ENCODE results near the gene PTGDR.
A peak's percentile ranks its signal among the peaks of the same experiment; 100 is the strongest.

The PTGDR gene, protein sequence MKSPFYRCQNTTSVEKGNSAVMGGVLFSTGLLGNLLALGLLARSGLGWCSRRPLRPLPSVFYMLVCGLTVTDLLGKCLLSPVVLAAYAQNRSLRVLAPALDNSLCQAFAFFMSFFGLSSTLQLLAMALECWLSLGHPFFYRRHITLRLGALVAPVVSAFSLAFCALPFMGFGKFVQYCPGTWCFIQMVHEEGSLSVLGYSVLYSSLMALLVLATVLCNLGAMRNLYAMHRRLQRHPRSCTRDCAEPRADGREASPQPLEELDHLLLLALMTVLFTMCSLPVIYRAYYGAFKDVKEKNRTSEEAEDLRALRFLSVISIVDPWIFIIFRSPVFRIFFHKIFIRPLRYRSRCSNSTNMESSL

DNA sequence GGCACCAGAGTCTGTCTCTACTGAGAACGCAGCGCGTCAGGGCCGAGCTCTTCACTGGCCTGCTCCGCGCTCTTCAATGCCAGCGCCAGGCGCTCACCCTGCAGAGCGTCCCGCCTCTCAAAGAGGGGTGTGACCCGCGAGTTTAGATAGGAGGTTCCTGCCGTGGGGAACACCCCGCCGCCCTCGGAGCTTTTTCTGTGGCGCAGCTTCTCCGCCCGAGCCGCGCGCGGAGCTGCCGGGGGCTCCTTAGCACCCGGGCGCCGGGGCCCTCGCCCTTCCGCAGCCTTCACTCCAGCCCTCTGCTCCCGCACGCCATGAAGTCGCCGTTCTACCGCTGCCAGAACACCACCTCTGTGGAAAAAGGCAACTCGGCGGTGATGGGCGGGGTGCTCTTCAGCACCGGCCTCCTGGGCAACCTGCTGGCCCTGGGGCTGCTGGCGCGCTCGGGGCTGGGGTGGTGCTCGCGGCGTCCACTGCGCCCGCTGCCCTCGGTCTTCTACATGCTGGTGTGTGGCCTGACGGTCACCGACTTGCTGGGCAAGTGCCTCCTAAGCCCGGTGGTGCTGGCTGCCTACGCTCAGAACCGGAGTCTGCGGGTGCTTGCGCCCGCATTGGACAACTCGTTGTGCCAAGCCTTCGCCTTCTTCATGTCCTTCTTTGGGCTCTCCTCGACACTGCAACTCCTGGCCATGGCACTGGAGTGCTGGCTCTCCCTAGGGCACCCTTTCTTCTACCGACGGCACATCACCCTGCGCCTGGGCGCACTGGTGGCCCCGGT lies at the start of gene PTGDR:
Gene PTGDR (plus strand): TSS at position 198 of the 778 bp plus-strand sequence. CDS start 117 bp downstream, at position 315.
- DNase-seq (ENCODE audit: low read depth in 2 of 2) = peak; percentile 19 to 28

- no peak for DNase-seq (ENCODE audit: low read depth in 2 of 2)
Observed at GRCh38 chr14:52219488-52220084, 47.9 kb upstream of the PTGDR start.

DNA sequence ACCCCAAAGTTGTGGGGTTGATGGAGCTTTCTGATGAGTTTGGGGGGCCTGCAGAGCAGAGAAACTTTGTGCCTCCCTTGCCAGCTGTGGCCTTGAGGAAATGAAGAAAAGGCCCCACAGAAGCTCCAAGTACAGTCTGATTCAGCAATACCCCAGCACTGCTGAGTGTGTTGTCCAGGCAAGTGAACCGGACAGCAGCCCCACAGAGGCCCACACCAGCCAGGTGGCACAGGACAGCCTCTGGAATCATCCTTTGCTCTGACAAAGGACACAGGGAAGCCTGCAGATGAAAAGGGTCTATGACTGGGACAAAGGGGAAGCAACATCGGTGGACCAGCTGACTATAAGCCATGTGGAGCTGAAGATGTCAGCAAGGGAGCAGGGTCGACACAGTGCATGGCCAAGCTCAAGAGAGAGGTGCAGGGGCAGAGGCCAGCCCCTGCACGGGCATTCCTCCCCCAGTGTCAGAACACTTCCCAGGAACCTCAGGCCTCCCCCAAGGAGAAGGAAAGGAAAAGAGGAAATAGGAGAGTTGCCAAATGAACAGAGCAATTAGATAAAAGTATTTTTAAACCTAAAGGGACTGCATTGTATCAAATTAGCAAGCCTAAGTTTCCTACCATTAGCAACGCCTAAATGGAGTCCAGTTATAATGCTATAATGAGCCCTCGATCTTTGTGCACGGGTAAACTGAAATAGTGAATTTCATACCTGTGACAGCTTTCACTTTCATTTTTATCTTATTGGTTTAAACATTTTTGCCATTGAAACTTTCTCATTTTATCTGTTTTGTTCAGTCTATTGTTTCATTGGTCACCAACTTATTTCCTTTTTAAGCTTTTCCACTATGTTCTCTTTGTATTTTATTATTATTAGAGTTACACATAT lies 46.3 kb upstream of the PTGDR start:
- no peak for DNase-seq (ENCODE audit: low read depth in 2 of 2)

DNA sequence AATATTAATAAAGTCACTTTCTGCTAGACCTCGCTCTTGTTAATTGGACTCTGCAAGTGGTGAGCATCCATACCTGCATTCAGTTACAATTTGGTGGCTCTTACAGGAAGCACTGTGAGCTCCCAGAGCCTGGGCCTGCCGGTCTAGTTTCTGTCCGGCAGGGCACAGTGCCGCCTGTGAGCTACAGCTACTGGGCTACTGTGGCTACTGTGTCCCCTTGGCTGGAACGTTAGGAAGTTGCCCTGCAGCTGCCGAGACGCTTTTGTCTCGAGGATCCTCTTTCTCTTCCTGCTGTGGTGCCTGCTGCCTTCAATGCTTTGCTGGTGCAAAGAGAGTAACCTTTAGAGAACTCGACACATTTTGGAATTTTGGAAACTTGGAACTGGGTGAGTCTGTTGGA lies 44.6 kb upstream of the PTGDR start:
- no peak for DNase-seq (ENCODE audit: low read depth in 2 of 2)

- no peak for DNase-seq (ENCODE audit: low read depth in 2 of 2)
Observed at GRCh38 chr14:52227619-52228222, 39.8 kb upstream of the PTGDR start.

DNA sequence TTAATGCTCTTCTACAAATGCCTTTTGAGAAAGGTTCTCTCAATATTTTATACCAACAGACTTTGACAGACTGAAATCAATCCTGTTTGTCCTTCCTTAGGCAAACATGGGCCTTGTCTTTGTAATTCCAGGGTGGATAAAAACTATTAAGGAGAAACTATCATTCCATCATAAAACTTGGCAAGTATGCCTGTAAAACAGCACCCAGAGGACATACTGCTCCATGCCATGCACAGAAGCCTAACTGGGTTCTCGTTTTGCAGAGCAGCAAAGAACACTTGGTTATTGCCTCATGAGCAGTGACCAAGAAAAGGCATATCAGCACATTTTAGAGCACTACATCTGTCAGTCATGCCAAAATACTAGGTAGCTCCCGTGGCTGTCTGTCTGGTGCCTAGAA lies 33.8 kb upstream of the PTGDR start:
- DNase-seq (ENCODE audit: low read depth in 2 of 2) = no peak

DNA sequence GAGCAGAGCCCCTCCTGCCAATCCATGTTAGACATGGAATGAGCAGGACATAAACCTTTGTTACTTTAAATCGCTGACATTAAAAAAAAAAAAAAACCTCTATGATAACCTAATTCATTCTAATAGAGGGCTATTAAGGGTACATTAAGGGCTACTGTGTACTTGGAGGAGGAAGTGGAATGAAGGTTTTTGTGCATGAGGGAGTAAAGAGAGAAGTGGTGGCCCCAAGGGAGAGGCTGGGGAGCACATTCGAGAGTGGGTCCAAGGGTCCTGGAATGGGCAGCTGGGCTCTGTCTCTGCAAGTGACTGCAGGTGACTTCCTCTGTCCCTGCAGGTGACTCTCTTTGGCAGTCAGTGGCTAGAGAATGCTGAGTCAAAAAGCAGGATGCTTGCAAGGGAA lies 32.1 kb upstream of the PTGDR start:
- no peak for DNase-seq (ENCODE audit: low read depth in 2 of 2)

DNA sequence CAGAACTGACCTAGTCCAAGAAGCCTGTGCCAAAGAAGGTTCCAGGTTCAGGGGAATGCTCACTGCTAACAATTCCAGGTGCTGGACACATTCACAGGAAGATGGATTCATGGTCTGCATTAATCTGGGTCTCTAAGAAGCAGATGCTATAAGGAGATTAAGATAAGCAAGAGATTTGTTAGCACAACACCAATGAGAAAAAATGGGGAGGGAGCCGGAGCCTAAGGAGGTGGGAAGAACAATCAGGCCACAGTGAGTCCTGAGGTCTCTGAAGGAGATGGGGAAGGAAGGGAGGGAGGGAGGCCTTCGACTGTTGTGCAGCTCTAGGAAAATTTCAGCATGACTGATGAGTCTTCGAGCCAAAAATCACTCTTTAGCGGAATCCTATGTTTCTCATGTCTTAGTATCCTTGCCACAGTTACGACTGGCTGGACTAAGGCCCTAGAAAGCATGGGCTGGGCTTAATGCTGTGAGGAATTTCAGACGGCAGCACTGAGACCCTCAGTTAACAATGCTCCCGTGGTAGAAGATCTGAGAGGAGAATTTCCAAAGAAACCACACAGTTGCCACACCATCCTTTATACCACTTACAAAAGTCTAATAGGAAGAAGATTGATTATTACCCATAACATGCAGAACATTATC lies 31.5 kb upstream of the PTGDR start:
- DNase-seq (ENCODE audit: low read depth in 2 of 2) = no peak

DNA sequence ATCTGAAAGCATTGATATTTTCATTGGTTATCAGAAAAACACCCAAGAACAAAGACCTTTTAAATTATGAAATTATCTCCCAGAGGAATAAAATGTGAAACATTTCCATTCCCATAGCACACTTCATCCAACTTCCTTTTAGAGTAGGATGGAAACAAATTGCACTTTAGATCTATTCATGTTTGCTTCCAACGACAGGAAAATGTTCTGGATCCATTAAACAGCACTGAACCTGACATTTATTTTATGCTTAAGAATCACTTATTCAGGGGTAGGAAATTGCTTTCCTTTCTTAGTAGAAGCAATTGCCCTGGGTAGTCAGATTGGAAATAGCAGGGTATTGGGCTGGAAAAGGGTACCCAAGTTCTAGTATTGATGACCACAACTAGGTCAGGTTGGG lies 28.8 kb upstream of the PTGDR start:
- no peak for DNase-seq (ENCODE audit: low read depth in 2 of 2)

- DNase-seq (ENCODE audit: low read depth in 2 of 2) = no peak
Observed at GRCh38 chr14:52240623-52241022, 26.9 kb upstream of the PTGDR start.

DNA sequence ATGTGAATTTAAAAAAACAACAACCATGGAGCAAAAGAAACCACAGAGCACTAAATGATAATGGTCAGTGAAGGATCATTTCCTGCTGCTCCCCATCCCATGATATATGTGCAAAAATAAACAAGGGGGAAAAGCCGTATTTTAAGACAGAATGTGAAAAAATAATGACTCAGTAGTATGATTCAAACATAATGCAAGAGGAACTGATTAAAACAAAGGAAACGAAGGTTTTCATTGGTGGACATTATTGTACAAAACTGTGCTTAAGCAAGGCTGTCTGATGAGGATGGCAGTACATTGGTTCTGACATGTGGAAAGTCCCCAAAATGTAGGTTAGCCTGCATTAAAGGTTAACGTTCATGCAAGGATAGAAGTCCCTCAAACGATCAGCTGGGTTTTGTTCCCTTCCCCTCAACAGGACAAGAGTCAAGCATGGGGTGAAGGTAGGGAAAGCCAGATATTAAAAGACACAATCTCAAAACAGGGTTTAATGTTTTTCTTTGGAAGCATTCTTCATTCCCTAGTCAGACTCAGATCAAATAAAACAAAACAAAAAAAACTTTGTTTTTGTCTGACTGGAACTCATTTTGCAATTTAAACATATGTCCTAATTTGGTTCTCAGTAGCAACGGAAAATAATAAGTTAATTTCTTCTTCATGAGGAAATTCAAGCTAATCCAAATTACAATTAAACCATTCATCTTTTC lies 26.3 kb upstream of the PTGDR start:
- no peak for DNase-seq (ENCODE audit: low read depth in 2 of 2)

GRCh38 chr14:52244328-52244727 lies 23.2 kb upstream of the PTGDR start:
- no peak for DNase-seq (ENCODE audit: low read depth in 2 of 2)

- DNase-seq (ENCODE audit: low read depth in 2 of 2) = no peak
Observed at GRCh38 chr14:52244997-52245396, 22.5 kb upstream of the PTGDR start.

- DNase-seq (ENCODE audit: low read depth in 2 of 2) = no peak
Observed at GRCh38 chr14:52248057-52248456, 19.4 kb upstream of the PTGDR start.

DNA sequence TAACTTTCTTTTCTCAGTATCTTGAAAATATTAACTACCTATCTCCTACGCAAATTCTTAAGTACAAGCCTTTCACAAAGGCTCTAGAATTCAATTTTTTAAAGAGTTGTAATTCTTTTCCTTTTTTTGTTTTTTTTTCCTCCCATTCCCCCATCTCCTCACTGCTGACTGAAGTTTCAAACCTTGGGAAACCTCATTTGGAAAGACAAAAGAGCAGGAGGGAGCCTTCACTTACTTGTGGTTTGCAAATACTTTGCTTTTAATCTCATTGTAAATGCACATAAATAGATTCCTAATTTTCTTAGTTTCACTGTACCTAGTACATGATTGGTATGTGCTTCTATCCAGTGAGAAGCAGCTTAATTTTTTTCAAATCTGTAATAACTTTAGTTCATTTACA lies 15.8 kb upstream of the PTGDR start:
- DNase-seq (ENCODE audit: low read depth in 2 of 2) = no peak

- DNase-seq (ENCODE audit: low read depth in 2 of 2) = no peak
Observed at GRCh38 chr14:52253503-52253902, 14.0 kb upstream of the PTGDR start.

- DNase-seq (ENCODE audit: low read depth in 2 of 2) = no peak
Observed at GRCh38 chr14:52254086-52254485, 13.4 kb upstream of the PTGDR start.

GRCh38 chr14:52258783-52259182 lies 8.7 kb upstream of the PTGDR start:
- DNase-seq (ENCODE audit: low read depth in 2 of 2) = no peak

DNA sequence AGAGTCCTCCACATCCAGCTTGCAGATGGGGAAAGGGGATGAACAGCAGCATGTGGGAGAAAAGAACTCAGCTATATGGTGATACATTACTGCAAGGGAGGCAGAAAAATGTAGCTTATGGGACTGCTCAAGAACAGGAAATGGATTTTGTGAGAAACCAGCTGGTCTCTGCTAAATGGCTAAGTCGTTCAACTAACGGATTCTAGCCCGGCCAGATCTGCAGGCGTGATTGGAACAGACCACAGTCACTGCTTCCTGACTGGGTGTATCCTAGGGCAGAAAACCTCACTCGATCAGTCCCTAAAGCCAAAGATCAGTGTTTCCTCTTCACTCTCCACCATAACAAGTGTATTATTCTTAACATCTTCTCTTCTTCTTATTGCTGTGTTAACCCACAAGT lies 8.1 kb upstream of the PTGDR start:
- DNase-seq (ENCODE audit: low read depth in 2 of 2) = no peak

GRCh38 chr14:52262600-52262999 lies 4.9 kb upstream of the PTGDR start:
- DNase-seq (ENCODE audit: low read depth in 2 of 2) = no peak

Data from activated CD8-positive, alpha-beta memory T cell treated with anti-CD3 and anti-CD28 coated beads for 4 hours (primary cell).